ENCODE data around the gene ARGLU1.

- TF ChIP-seq CTCF (optimal IDR thresholded peaks at IDR 0.05 in 1 of 3, IDR thresholded peaks at IDR 0.05 in 1 of 3, conservative IDR thresholded peaks at IDR 0.05 in 1 of 3; ENCODE audit: extremely low read depth in 1 of 3, insufficient read depth in 2 of 3, low read length in 3 of 3) (no peak), EZH2 (IDR thresholded peaks at IDR 0.05; ENCODE audit: low read length) (no peak)
Observed at GRCh38 chr13:106521095-106521799, 46.7 kb downstream of the ARGLU1 start.
